Mononuclear cell (primary cell): Measurements from ENCODE around the gene SHLD3. TPM values are rescaled to one million over a fixed set of nuclear protein-coding genes. Genes with fewer than 3 reads are reported as not detected.
"Not testable (repeated sequence)": the region's sequence is repeated elsewhere in the genome, so short reads cannot be mapped to it uniquely, and the experiment has no call there.

Source experiments
- H3K27me3 ChIP-seq: 2 replicates; pipeline ENCODE4 v1.6.0; 2011; ENCODE audit warnings: low read length, control low read depth; ENCODE audit not compliant: insufficient read depth
- H3K4me1 ChIP-seq: 2 replicates; pipeline ENCODE4 v1.5.1; 2011; ENCODE audit warnings: mild to moderate bottlenecking, low read length, control low read depth; ENCODE audit not compliant: insufficient read depth
- H3K4me3 ChIP-seq: 2 replicates; pipeline ENCODE4 v1.5.1; 2011; ENCODE audit warnings: mild to moderate bottlenecking, low read length, moderate library complexity
- H3K9me3 ChIP-seq: 2 replicates; pipeline ENCODE4 v1.5.1; 2011; ENCODE audit warnings: low read depth, mild to moderate bottlenecking, control low read depth, low read length
- total RNA-seq: library from RNA; depleted of rRNA; stranded (reverse); fragments of >200 nt; gene quantifications from one replicate; pipeline ENCODE4 v1.2.3, GENCODE V29; 2012

The SHLD3 gene
- total RNA-seq, 1 donor = 35.8 TPM

GRCh38 chr5:65651144-65651543 is 26.3 kb downstream of the SHLD3 start:
- Histone ChIP-seq H3K9me3 (no peaks in the 10 kb centered on the region), H3K4me3 (no peak overlapping the region), H3K4me1 (no peaks in the 10 kb centered on the region), H3K27me3 (no peaks in the 10 kb centered on the region)

GRCh38 chr5:65654713-65655112 is 29.9 kb downstream of the SHLD3 start:
- Histone ChIP-seq H3K9me3 (no peaks in the 10 kb centered on the region), H3K27me3 (no peaks in the 10 kb centered on the region), H3K4me1 (no peaks in the 10 kb centered on the region), H3K4me3 (no peak overlapping the region)

GRCh38 chr5:65663804-65664521 is 39.1 kb downstream of the SHLD3 start:
- no peaks in the 10 kb centered on the region for H3K9me3 ChIP-seq
- no peaks in the 10 kb centered on the region for H3K27me3 ChIP-seq
- H3K4me1 ChIP-seq = no peaks in the 10 kb centered on the region
- no peak overlapping the region for H3K4me3 ChIP-seq

GRCh38 chr5:65668696-65669095 is 43.9 kb downstream of the SHLD3 start:
- H3K4me3 ChIP-seq = no peak overlapping the region
- no peaks in the 10 kb centered on the region for H3K27me3 ChIP-seq
- H3K4me1 ChIP-seq = peaks cover 10% of the 10 kb centered on the region
- H3K9me3 ChIP-seq = no peaks in the 10 kb centered on the region

GRCh38 chr5:65672796-65673195 is 48.0 kb downstream of the SHLD3 start:
- Histone ChIP-seq H3K4me1 (peaks cover 27% of the 10 kb centered on the region), H3K27me3 (no peaks in the 10 kb centered on the region), H3K9me3 (no peaks in the 10 kb centered on the region), H3K4me3 (no peak overlapping the region)

- H3K9me3 ChIP-seq = no peaks in the 10 kb centered on the region
- H3K4me3 ChIP-seq = no peak overlapping the region
- H3K4me1 ChIP-seq = peaks cover 27% of the 10 kb centered on the region
- no peaks in the 10 kb centered on the region for H3K27me3 ChIP-seq
Observed at GRCh38 chr5:65674749-65675148, 49.9 kb downstream of the SHLD3 start.

GRCh38 chr5:65676056-65676455 is 51.2 kb downstream of the SHLD3 start:
- not testable (repeated sequence) for H3K4me3 ChIP-seq, H3K9me3 ChIP-seq, H3K27me3 ChIP-seq
- peaks cover 27% of the 10 kb centered on the region for H3K4me1 ChIP-seq

Other genes starting within 250 kb of the SHLD3 start
- 4.9 TPM for gene ADAMTS6, start 143.1 kb upstream of the SHLD3 start, total RNA-seq
- gene CENPK, start 61.9 kb upstream of the SHLD3 start, total RNA-seq = 7.9 TPM
- gene PPWD1, start 61.7 kb upstream of the SHLD3 start, total RNA-seq = 184 TPM
- 57.2 TPM for gene TRIM23, start 694 bp upstream of the SHLD3 start, total RNA-seq
- 20.8 TPM for gene TRAPPC13, start within 50 bp of the SHLD3 start, total RNA-seq
- 68.0 TPM for gene SGTB, start 97.1 kb downstream of the SHLD3 start, total RNA-seq
- gene NLN, start 97.2 kb downstream of the SHLD3 start, total RNA-seq = 3.3 TPM